Measurements from ENCODE around the gene HAUS3. TPM values are rescaled to one million over a fixed set of nuclear protein-coding genes. Genes with fewer than 3 reads are reported as not detected.
A peak's percentile ranks its signal among the peaks of the same experiment; 100 is the strongest.

Gene HAUS3
- total and polyA plus RNA-seq, 7 donors: 4.2 to 16.1 (median 5.3) TPM

- intact Hi-C loops (cut with DNase I): no loop called here
- Histone ChIP-seq H3K36me3 (ENCODE audit: insufficient read depth in 1 of 2, low read depth in 1 of 2) (peaks cover 0 to 71% of the 10 kb centered on the region in 2 donors), H3K9me3 (no peaks in the 10 kb centered on the region), H3K27me3 (ENCODE audit: insufficient read depth in 3 of 3, low read length in 2 of 3) (no peaks in the 10 kb centered on the region), H3K4me3 (no peak overlapping the region), H3K27ac (no peak overlapping the region), H3K4me1 (peaks cover 15% of the 10 kb centered on the region)
- no peak for DNase-seq
- WGBS, 3 donors: 83 to 88% (median 84%) methylated on average over 26 of the region's 26 CpGs
- no peak for ATAC-seq
- no peak for TF ChIP-seq CTCF (IDR thresholded peaks at IDR 0.05)
Measured at GRCh38 chr4:2249526-2250356, 7.8 kb upstream of the HAUS3 start.

- DNase-seq: peak; percentile 13 to 52
- intact Hi-C loops (cut with DNase I): no loop called here
- 72 to 75% (median 73%) methylated on average over 10 of the region's 10 CpGs for WGBS, 3 donors
- H3K27me3 ChIP-seq (ENCODE audit: insufficient read depth in 3 of 3, low read length in 2 of 3): no peaks in the 10 kb centered on the region
- ATAC-seq: no peak
- no peaks in the 10 kb centered on the region for H3K9me3 ChIP-seq
- TF ChIP-seq CTCF (IDR thresholded peaks at IDR 0.05): no peak
- peaks cover 0 to 62% of the 10 kb centered on the region in 2 donors for H3K36me3 ChIP-seq (ENCODE audit: insufficient read depth in 1 of 2, low read depth in 1 of 2)
- no peak overlapping the region for H3K27ac ChIP-seq
- peaks cover 18% of the 10 kb centered on the region for H3K4me1 ChIP-seq
- no peak overlapping the region for H3K4me3 ChIP-seq
Measured at GRCh38 chr4:2248821-2249261, 6.9 kb upstream of the HAUS3 start.

GRCh38 chr4:2248044-2248780, 6.3 kb upstream of the HAUS3 start:
- Histone ChIP-seq H3K27ac (no peak overlapping the region), H3K27me3 (ENCODE audit: insufficient read depth in 3 of 3, low read length in 2 of 3) (no peaks in the 10 kb centered on the region), H3K4me3 (no peak overlapping the region), H3K36me3 (ENCODE audit: insufficient read depth in 1 of 2, low read depth in 1 of 2) (peaks cover 0 to 56% of the 10 kb centered on the region in 2 donors), H3K4me1 (peaks cover 13% of the 10 kb centered on the region), H3K9me3 (no peaks in the 10 kb centered on the region)
- DNase-seq (peak in 1 of 2 donors; percentile 44), ATAC-seq (no peak)
- 74 to 79% (median 78%) methylated on average over 18 to 21 of the region's 21 CpGs for WGBS, 3 donors
- no peak for TF ChIP-seq CTCF (IDR thresholded peaks at IDR 0.05)
- intact Hi-C loops (cut with DNase I): no loop called here

GRCh38 chr4:2247128-2248043, 5.5 kb upstream of the HAUS3 start:
- H3K27me3 ChIP-seq (ENCODE audit: insufficient read depth in 3 of 3, low read length in 2 of 3): no peaks in the 10 kb centered on the region
- WGBS, 3 donors: 77 to 83% (median 83%) methylated on average over 39 to 42 of the region's 42 CpGs
- no peak overlapping the region for H3K27ac ChIP-seq
- no peak overlapping the region for H3K4me3 ChIP-seq
- H3K36me3 ChIP-seq (ENCODE audit: insufficient read depth in 1 of 2, low read depth in 1 of 2): peaks cover 0 to 49% of the 10 kb centered on the region in 2 donors
- peaks cover 13% of the 10 kb centered on the region for H3K4me1 ChIP-seq
- no peak for TF ChIP-seq CTCF (IDR thresholded peaks at IDR 0.05)
- H3K9me3 ChIP-seq: no peaks in the 10 kb centered on the region
- intact Hi-C loops (cut with DNase I): no loop called here
- ATAC-seq (peak in 1 of 4 donors; percentile 8), DNase-seq (peak; percentile 17 to 48)

Measured in psoas muscle (tissue), 8 donors.